ENCODE measurements around the gene FAM156A. TPM values are rescaled to one million over a fixed set of nuclear protein-coding genes. Genes with fewer than 3 reads are reported as not detected.

The FAM156A gene
- total RNA-seq, 1 experiment from 2014 or later = 16.2 TPM

DNA sequence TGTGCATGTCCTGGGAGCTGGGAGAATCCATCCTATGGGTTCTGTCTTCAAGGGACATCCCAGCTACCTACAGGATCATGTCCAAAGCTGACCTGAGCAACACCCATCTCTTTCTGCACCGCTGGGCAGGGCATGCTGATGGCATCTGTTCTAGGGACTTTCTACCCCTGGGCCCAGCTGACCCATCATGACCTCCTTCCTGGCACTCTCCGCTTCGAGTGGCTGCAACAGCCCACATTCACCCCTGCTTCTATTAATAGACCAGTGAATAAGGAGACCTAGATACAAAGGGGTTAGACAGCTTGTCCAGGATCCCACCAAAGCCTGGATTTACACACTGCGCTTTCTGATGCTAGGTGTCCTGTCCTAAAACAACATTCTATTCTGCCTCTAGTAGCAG is 45.7 kb upstream of the FAM156A start:
- no peak overlapping the region for H3K27ac ChIP-seq (ENCODE audit: low read depth, low read length)
- H3K79me2 ChIP-seq (ENCODE audit: insufficient read depth, low read length) = no peaks in the 10 kb centered on the region
- no peaks in the 10 kb centered on the region for H3K27me3 ChIP-seq (ENCODE audit: insufficient read depth, low read length)
- no peaks in the 10 kb centered on the region for H3K4me1 ChIP-seq (ENCODE audit: control insufficient read depth in 1 of 2, insufficient read depth in 2 of 2, low read length in 2 of 2)
- ChIA-PET CTCF (no interaction called here), RAD21 (ENCODE audit: low non-redundant PET in 1 of 2, low total read pairs in 2 of 2, uncharacterized antibody in 2 of 2, unreplicated experiment in 2 of 2) (no interaction called here), POLR2A (no interaction called here)
- H3K4me2 ChIP-seq (ENCODE audit: low read length) = no peak overlapping the region
- ATAC-seq (no peak), DNase-seq (ENCODE audit: low read depth, low spot score) (no peak)
- intact Hi-C loops (cut with micrococcal nuclease) = no loop called here
- H3K4me3 ChIP-seq (replicated peaks in 1 of 2; ENCODE audit: low read depth in 1 of 2, low read length in 2 of 2) = no peak overlapping the region
- H2AFZ ChIP-seq (ENCODE audit: low read depth, low read length, poor library complexity, severe bottlenecking) = no peak overlapping the region
- H3K9me3 ChIP-seq (ENCODE audit: control insufficient read depth in 1 of 2, insufficient read depth in 1 of 2, low read depth in 1 of 2, low read length in 2 of 2) = no peaks in the 10 kb centered on the region
- H3K9ac ChIP-seq (ENCODE audit: low read length) = no peak overlapping the region
- TF ChIP-seq, protein P1, sequence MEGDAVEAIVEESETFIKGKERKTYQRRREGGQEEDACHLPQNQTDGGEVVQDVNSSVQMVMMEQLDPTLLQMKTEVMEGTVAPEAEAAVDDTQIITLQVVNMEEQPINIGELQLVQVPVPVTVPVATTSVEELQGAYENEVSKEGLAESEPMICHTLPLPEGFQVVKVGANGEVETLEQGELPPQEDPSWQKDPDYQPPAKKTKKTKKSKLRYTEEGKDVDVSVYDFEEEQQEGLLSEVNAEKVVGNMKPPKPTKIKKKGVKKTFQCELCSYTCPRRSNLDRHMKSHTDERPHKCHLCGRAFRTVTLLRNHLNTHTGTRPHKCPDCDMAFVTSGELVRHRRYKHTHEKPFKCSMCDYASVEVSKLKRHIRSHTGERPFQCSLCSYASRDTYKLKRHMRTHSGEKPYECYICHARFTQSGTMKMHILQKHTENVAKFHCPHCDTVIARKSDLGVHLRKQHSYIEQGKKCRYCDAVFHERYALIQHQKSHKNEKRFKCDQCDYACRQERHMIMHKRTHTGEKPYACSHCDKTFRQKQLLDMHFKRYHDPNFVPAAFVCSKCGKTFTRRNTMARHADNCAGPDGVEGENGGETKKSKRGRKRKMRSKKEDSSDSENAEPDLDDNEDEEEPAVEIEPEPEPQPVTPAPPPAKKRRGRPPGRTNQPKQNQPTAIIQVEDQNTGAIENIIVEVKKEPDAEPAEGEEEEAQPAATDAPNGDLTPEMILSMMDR (IDR thresholded peaks at IDR 0.05 in 2 of 3, conservative IDR thresholded peaks at IDR 0.05 in 1 of 3; ENCODE audit: borderline replicate concordance in 1 of 3, insufficient read depth in 1 of 3, low read depth in 2 of 3, low read length in 2 of 3) = no peak
- TF ChIP-seq SRF (IDR thresholded peaks at IDR 0.05; ENCODE audit: low read depth) = no peak
- no peak for TF ChIP-seq EZH2phosphoT487 (IDR thresholded peaks at IDR 0.05; ENCODE audit: borderline replicate concordance)
- no peak for TF ChIP-seq FOSL1 (IDR thresholded peaks at IDR 0.05; ENCODE audit: low read depth)
- no peaks in the 10 kb centered on the region for H3K9me2 ChIP-seq (ENCODE audit: insufficient read depth)
- no peaks in the 10 kb centered on the region for H4K20me1 ChIP-seq (ENCODE audit: insufficient read depth)
- H3K36me3 ChIP-seq (ENCODE audit: control insufficient read depth in 1 of 2, insufficient read depth in 2 of 2, low read length in 2 of 2) = no peaks in the 10 kb centered on the region
- no TSS peak for BruUV-seq (replicated peaks)

DNA sequence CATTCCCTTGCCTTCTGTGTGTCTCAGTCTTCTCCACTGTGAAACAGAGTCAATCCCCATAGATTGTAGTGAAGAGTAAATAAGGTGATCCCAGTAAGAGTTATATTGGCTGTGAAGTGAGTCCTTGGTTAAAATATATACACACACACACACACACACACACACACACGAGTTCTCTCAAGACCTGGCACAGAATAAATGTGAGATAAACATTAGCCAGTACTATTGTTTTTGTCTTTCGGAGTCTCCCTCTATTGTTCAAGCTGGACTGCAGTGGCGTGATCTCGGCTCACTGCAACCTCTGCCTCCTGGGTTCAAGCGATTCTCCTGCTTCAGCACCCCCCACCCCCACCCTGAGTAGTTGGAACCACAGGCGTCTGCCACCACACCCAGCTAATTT is 44.8 kb upstream of the FAM156A start:
- Histone ChIP-seq H3K9ac (ENCODE audit: low read length) (no peak overlapping the region), H3K4me1 (ENCODE audit: control insufficient read depth in 1 of 2, insufficient read depth in 2 of 2, low read length in 2 of 2) (no peaks in the 10 kb centered on the region), H3K36me3 (ENCODE audit: control insufficient read depth in 1 of 2, insufficient read depth in 2 of 2, low read length in 2 of 2) (no peaks in the 10 kb centered on the region), H3K4me2 (ENCODE audit: low read length) (no peak overlapping the region), H3K79me2 (ENCODE audit: insufficient read depth, low read length) (no peaks in the 10 kb centered on the region), H3K9me2 (ENCODE audit: insufficient read depth) (no peaks in the 10 kb centered on the region), H2AFZ (ENCODE audit: low read depth, low read length, poor library complexity, severe bottlenecking) (no peak overlapping the region), H3K27ac (ENCODE audit: low read depth, low read length) (no peak overlapping the region), H3K9me3 (ENCODE audit: control insufficient read depth in 1 of 2, insufficient read depth in 1 of 2, low read depth in 1 of 2, low read length in 2 of 2) (no peaks in the 10 kb centered on the region), H4K20me1 (ENCODE audit: insufficient read depth) (no peaks in the 10 kb centered on the region), H3K27me3 (ENCODE audit: insufficient read depth, low read length) (no peaks in the 10 kb centered on the region), H3K4me3 (replicated peaks in 1 of 2; ENCODE audit: low read depth in 1 of 2, low read length in 2 of 2) (no peak overlapping the region)
- BruUV-seq (replicated peaks) = no TSS peak
- ChIA-PET RAD21 (ENCODE audit: low non-redundant PET in 1 of 2, low total read pairs in 2 of 2, uncharacterized antibody in 2 of 2, unreplicated experiment in 2 of 2) (no interaction called here), CTCF (no interaction called here), POLR2A (no interaction called here)
- intact Hi-C loops (cut with micrococcal nuclease) = no loop called here
- DNase-seq (ENCODE audit: low read depth, low spot score) (no peak), ATAC-seq (no peak)
- TF ChIP-seq, protein P2, sequence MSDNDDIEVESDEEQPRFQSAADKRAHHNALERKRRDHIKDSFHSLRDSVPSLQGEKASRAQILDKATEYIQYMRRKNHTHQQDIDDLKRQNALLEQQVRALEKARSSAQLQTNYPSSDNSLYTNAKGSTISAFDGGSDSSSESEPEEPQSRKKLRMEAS (IDR thresholded peaks at IDR 0.05) = no peak
- TF ChIP-seq FOSL1 (IDR thresholded peaks at IDR 0.05; ENCODE audit: low read depth) (no peak), TCF7L2 (IDR thresholded peaks at IDR 0.05; ENCODE audit: borderline replicate concordance, extremely low read depth, insufficient read depth, insufficient read length) (no peak), YY1 (IDR thresholded peaks at IDR 0.05; ENCODE audit: extremely low read depth, insufficient replicate concordance, low read depth, low read length) (no peak), SRF (IDR thresholded peaks at IDR 0.05; ENCODE audit: low read depth) (no peak), ATF3 (IDR thresholded peaks at IDR 0.05) (no peak), ZNF274 (IDR thresholded peaks at IDR 0.05; ENCODE audit: low read depth, low read length) (no peak), SP1 (IDR thresholded peaks at IDR 0.05; ENCODE audit: low read depth) (no peak), ELF1 (IDR thresholded peaks at IDR 0.05; ENCODE audit: borderline replicate concordance, low read depth) (no peak), CEBPB (IDR thresholded peaks at IDR 0.05; ENCODE audit: low read depth) (no peak), POLR2AphosphoS5 (IDR thresholded peaks at IDR 0.05; ENCODE audit: low read depth, low read length) (no peak), EZH2 (IDR thresholded peaks at IDR 0.05) (no peak), RAD21 (IDR thresholded peaks at IDR 0.05; ENCODE audit: low read depth) (no peak), JUND (IDR thresholded peaks at IDR 0.05) (no peak), POLR2A (IDR thresholded peaks at IDR 0.05; ENCODE audit: borderline replicate concordance, extremely low read depth, insufficient read depth, insufficient read length) (no peak), CBX3 (IDR thresholded peaks at IDR 0.05; ENCODE audit: low read depth) (no peak), EZH2phosphoT487 (IDR thresholded peaks at IDR 0.05; ENCODE audit: borderline replicate concordance) (no peak)
- TF ChIP-seq, protein P3, sequence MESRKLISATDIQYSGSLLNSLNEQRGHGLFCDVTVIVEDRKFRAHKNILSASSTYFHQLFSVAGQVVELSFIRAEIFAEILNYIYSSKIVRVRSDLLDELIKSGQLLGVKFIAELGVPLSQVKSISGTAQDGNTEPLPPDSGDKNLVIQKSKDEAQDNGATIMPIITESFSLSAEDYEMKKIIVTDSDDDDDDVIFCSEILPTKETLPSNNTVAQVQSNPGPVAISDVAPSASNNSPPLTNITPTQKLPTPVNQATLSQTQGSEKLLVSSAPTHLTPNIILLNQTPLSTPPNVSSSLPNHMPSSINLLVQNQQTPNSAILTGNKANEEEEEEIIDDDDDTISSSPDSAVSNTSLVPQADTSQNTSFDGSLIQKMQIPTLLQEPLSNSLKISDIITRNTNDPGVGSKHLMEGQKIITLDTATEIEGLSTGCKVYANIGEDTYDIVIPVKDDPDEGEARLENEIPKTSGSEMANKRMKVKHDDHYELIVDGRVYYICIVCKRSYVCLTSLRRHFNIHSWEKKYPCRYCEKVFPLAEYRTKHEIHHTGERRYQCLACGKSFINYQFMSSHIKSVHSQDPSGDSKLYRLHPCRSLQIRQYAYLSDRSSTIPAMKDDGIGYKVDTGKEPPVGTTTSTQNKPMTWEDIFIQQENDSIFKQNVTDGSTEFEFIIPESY (IDR thresholded peaks at IDR 0.05; ENCODE audit: extremely low read depth, insufficient replicate concordance, low read length) = no peak

All from HCT116 (cell line).